ENCODE results near the gene BCAR1.
"Not testable (repeated sequence)": the region's sequence is repeated elsewhere in the genome, so short reads cannot be mapped to it uniquely, and the experiment has no call there.

The BCAR1 gene

GRCh38 chr16:75228143-75228976, 23.1 kb downstream of the BCAR1 start:
- TF ChIP-seq CTCF (IDR thresholded peaks at IDR 0.05; ENCODE audit: low read depth, low read length) = no peak
- no peak for DNase-seq (ENCODE audit: extremely low read depth, low read depth)

GRCh38 chr16:75227361-75228142, 23.9 kb downstream of the BCAR1 start:
- TF ChIP-seq CTCF (IDR thresholded peaks at IDR 0.05; ENCODE audit: low read depth, low read length) = no peak
- no peak for DNase-seq (ENCODE audit: extremely low read depth, low read depth)

- DNase-seq (ENCODE audit: extremely low read depth, low read depth) = no peak
- TF ChIP-seq CTCF (IDR thresholded peaks at IDR 0.05; ENCODE audit: low read depth, low read length) = no peak
Observed at GRCh38 chr16:75226550-75227360, 24.7 kb downstream of the BCAR1 start.

GRCh38 chr16:75225678-75226515, 25.5 kb downstream of the BCAR1 start:
- DNase-seq (ENCODE audit: extremely low read depth, low read depth) = no peak
- TF ChIP-seq CTCF (IDR thresholded peaks at IDR 0.05; ENCODE audit: low read depth, low read length) = no peak

- DNase-seq (ENCODE audit: extremely low read depth, low read depth) = no peak
- TF ChIP-seq CTCF (IDR thresholded peaks at IDR 0.05; ENCODE audit: low read depth, low read length) = no peak
Observed at GRCh38 chr16:75225092-75225491, 26.3 kb downstream of the BCAR1 start.

- DNase-seq (ENCODE audit: extremely low read depth, low read depth) = no peak
- TF ChIP-seq CTCF (IDR thresholded peaks at IDR 0.05; ENCODE audit: low read depth, low read length) = no peak
Observed at GRCh38 chr16:75224306-75225082, 26.9 kb downstream of the BCAR1 start.

GRCh38 chr16:75223129-75223528, 28.3 kb downstream of the BCAR1 start:
- not testable (repeated sequence) for DNase-seq (ENCODE audit: extremely low read depth, low read depth)

Data from AG09319 (cell line).